GM18870 (cell line): ENCODE data around the gene SHQ1.
"Not testable (repeated sequence)": the region's sequence is repeated elsewhere in the genome, so short reads cannot be mapped to it uniquely, and the experiment has no call there.

Experiments used
- ATAC-seq: cut with Tn5 transposase; IDR thresholded peaks from one replicate; pipeline ENCODE4 v1.9.1; 2021; ENCODE audit warnings: moderate library complexity; ENCODE audit not compliant: unreplicated experiment

The SHQ1 gene

GRCh38 chr3:72803573-72803972 is 44.7 kb downstream of the SHQ1 start:
- ATAC-seq, result no peak

DNA sequence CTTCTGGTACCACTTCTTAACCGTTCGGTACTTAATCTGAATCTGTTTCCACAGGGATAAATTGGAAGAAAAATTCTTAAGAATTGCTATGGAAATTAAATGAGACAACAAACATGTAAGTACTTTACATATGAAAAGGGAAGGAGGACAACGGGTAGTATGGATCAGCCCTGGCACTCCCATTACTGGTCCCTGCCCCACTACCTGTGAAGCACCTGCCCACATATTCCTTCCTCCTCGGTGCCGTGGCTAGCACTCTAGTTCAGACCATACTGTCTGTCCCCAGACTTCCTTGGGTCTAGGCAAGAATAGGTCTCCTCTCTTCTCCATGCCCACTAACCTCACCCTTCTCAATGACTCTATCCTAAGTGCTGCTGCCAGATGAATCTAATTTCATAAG is 46.2 kb downstream of the SHQ1 start:
- no peak for ATAC-seq

- ATAC-seq, result no peak
Measured at GRCh38 chr3:72800869-72801268, 47.4 kb downstream of the SHQ1 start.

- ATAC-seq, result no peak
Measured at GRCh38 chr3:72798552-72799195, 49.6 kb downstream of the SHQ1 start.

GRCh38 chr3:72797773-72798543 is 50.3 kb downstream of the SHQ1 start:
- no peak for ATAC-seq

GRCh38 chr3:72794079-72794478 is 54.2 kb downstream of the SHQ1 start:
- ATAC-seq, result no peak

- ATAC-seq, result no peak
Measured at GRCh38 chr3:72791161-72791560, 57.1 kb downstream of the SHQ1 start.

DNA sequence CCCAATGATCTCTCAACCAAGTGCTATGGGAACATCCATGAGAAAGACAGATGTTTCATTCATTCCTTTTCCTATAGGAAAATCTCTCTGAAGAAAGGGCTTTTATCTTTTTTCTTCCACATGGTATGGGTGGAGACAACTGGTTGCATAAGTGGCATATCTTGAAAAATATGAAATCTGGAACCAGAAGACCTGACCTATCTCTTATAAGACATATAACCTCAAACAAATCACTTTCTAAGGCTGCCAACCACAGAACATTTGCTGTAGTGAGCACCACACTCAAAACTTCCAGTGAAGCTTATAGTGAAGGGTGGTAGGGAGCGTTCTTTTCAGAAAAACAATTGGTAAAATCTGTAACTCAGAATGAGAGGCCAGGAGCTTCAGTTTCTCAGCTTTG is 58.5 kb downstream of the SHQ1 start:
- ATAC-seq, result no peak

DNA sequence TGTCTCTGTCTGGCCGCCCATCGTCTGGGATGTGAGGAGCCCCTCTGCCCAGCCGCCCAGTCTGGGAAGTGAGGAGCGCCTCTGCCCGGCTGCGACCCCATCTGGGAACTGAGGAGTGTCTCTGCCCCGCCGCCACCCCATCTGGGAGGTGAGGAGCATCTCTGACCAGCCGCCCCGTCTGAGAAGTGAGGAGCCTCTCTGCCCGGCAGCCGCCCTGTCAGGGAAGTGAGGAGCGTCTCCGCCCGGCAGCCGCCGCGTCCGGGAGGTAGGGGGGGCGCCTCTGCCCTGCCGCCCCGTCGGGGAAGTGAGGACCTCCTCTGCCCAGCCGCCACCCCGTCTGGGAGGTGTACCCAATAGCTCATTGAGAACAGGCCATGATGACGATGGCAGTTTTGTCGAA is 60.0 kb downstream of the SHQ1 start:
- ATAC-seq, result not testable (repeated sequence)

DNA sequence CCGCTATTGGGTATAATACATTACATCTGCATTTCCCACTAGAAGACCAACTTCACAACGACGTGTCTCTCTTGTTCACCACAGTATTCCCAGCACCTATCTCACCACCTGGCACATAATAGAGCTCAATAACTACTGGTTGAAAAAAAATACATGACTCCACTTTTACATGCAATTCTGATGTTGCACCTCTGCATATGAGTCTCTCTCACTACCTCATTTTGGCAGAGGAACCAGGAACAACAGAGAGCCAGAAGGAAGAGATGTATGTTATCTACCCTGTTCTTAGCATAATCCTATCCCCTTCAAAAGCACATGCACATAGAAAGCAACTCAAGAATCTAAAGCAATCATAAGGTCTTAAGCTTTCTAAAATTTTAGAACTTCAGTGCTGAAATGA is 61.6 kb downstream of the SHQ1 start:
- no peak for ATAC-seq

GRCh38 chr3:72784226-72784625 is 64.0 kb downstream of the SHQ1 start:
- no peak for ATAC-seq

GRCh38 chr3:72782521-72782920 is 65.7 kb downstream of the SHQ1 start:
- no peak for ATAC-seq

GRCh38 chr3:72769758-72770540 is 78.3 kb downstream of the SHQ1 start:
- no peak for ATAC-seq

- ATAC-seq, result no peak
Measured at GRCh38 chr3:72768936-72769335, 79.3 kb downstream of the SHQ1 start.

DNA sequence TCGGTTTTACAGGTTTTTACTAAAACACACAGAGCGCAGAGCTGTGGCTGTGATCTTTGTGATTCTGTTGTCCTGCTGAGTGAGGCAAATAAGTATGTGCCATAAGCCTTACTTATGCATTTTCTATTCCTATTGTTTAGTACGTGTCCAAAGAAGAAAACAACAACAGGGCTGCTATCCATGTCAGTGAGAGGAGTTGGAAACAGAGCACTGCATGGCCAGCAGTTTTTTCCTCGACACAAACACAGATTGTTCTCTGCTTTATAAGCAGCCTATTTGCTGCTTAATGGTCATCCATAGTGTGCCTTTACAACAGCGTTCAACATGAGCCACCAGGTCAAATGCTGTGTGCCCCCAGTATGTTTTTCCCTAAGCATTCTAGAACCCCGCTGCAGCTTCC is 79.8 kb downstream of the SHQ1 start:
- no peak for ATAC-seq

GRCh38 chr3:72768006-72768441 is 80.2 kb downstream of the SHQ1 start:
- no peak for ATAC-seq

DNA sequence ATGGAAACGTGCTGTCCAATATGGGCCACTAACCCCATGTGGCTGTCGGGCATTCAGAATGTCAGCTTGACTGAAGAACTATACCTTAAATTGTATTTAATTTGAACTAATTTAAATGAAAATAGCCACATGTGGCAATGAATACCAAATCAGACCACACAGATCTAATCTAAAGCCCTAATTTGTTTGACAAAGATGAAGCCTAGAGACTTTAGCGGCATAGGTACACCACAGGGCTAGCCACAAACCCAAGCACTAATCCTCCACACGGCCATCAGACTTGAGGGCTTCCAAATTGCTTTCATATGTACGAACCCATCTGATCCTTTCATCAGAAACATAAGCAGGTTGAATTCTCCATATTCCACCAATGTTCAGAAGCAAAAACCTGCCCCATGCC is 81.4 kb downstream of the SHQ1 start:
- no peak for ATAC-seq

- no peak for ATAC-seq
Measured at GRCh38 chr3:72763751-72764440, 84.3 kb downstream of the SHQ1 start.

- no peak for ATAC-seq
Measured at GRCh38 chr3:72761410-72761809, 86.8 kb downstream of the SHQ1 start.

- ATAC-seq, result no peak
Measured at GRCh38 chr3:72760225-72760624, 88.0 kb downstream of the SHQ1 start.

GRCh38 chr3:72756900-72757299 is 91.3 kb downstream of the SHQ1 start:
- ATAC-seq, result peak; percentile 100
